C1 segment of cervical spinal cord (tissue), 14 donors: ENCODE results near the gene ATG14.
"Not testable (repeated sequence)": the region's sequence is repeated elsewhere in the genome, so short reads cannot be mapped to it uniquely, and the experiment has no call there.

ENCODE experiments used
- DNase-seq, 14 donors: peaks; one replicate each; lab custom pipeline; 2025; lab: John Stamatoyannopoulos, UW

The ATG14 gene

DNA sequence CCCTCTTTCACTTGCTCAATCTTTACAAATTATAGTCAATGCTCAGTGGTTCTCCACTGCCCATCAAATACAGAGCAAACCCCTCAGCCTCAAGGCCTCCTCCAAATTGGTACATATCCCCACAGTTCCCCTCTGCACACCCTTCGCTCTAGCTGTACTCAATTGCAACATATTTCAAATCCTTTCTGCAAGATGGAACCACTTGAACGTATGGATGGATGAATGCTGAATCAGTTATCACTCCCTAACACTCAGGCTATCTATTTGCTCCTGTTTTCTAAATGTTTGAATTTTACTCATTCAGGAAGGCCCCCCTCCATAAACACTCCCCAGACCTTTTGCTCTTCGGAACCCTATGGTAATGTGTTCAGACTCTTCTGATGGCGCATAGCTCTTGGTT is 24.5 kb downstream of the ATG14 start:
- DNase-seq, result no peak

GRCh38 chr14:55386037-55386808 is 25.4 kb downstream of the ATG14 start:
- DNase-seq, result no peak

GRCh38 chr14:55384536-55384935 is 27.1 kb downstream of the ATG14 start:
- no peak for DNase-seq

DNA sequence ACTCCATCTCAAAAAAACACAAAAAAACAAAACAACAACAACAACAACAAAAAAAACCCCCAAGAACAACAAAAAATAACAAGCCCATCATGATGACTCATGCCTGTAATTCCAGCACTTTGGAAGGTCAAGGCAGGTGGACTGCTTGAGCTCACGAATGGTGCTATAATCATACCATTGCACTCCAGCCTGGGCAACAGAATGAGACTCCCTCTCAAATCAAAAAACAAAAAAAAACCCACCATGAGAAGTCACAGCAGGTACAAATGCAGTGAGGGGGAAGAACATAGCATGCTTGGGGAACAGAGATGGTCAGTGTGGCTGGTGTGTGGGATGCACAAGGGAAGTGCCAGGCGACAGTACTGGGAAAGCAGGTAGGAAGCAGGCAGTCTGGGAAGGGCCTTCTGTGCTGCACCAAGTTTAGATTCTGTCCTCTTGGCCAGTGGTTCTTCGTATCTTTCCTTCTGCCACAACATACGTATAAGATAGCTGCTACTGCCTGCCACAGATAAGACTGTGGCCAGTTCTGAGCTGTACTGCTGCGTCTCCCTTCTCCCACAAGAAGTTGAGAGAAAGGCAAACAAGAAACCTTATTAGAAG is 28.0 kb downstream of the ATG14 start:
- no peak for DNase-seq

GRCh38 chr14:55383056-55383466 is 28.6 kb downstream of the ATG14 start:
- not testable (repeated sequence) for DNase-seq

DNA sequence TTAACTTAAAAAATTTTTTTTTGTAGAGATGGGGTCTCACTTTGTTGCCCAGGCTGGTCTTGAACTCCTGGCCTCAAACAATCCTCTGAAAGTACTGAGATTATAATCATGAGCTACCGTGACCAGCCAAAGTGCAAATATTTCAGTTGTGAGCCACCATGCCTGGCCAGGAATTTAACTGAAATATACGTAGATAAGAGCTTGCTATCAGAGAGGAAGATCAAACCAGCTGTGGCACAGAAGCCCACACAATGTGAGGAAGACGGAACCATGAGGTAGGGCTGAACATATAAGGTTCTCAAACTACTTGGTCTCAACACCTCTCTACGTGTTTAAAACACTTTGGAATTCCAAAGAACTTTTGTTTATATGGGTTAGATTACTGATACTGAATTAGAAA is 29.1 kb downstream of the ATG14 start:
- DNase-seq, result no peak

- no peak for DNase-seq
Measured at GRCh38 chr14:55381561-55381960, 30.1 kb downstream of the ATG14 start.

DNA sequence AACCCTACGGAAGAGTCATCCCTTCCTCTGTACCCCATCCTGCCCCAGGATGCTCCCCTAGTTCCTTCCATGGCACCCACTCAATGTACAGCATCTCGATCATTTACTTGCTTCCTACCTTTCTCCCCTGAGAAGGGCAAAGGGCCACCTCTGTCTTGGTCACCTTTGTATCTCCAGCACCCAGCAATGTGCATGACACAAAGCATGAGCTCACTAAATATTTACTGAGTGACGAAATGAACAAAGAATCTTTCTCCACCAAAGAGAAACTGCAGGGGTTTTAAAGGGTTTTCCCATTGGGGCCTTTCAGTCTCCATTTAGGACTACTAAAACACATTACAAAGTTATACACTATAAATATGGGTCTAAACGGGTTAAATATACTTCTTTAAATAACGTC is 30.6 kb downstream of the ATG14 start:
- no peak for DNase-seq

DNA sequence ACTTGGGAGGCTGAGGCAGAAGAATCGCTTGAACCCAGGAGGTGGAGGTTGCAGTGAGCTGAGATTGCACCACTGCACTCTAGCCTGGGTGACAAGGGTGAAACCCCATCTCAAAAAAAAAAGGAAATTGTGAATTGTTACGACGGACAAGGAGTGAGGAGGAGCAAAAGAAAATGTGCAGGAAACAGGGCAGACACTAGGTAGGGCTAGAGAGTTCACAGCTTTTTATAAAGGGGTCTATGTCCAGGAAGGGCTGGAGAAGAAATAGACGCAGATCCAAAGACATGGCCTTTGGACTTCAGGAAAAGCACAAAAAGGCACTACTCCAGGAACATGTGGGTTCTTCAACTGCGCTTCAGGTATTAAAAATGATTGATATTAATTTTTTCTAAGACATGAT is 34.4 kb downstream of the ATG14 start:
- no peak for DNase-seq

DNA sequence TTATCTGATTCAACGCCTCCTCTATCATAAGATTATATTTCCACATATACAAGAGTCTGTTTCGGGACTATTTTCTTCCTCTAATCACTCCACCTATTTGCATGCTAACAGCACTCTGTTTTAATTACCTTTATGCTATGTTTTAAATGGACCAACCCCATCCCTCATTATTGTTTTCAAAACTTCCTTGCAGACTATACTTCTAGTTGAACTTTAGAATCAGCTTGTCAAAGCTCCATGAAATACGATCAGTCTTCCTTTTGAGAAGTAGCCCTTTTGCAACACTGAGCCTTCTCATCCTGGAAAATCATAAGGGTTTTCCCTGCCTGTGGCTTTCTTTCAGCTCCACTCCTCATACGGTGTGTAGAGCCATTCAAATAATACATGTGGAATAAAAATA is 36.9 kb downstream of the ATG14 start:
- no peak for DNase-seq

GRCh38 chr14:55373784-55374705 is 37.6 kb downstream of the ATG14 start:
- no peak for DNase-seq

- no peak for DNase-seq
Measured at GRCh38 chr14:55372825-55373224, 38.8 kb downstream of the ATG14 start.

- DNase-seq, result no peak
Measured at GRCh38 chr14:55372423-55372822, 39.2 kb downstream of the ATG14 start.

DNA sequence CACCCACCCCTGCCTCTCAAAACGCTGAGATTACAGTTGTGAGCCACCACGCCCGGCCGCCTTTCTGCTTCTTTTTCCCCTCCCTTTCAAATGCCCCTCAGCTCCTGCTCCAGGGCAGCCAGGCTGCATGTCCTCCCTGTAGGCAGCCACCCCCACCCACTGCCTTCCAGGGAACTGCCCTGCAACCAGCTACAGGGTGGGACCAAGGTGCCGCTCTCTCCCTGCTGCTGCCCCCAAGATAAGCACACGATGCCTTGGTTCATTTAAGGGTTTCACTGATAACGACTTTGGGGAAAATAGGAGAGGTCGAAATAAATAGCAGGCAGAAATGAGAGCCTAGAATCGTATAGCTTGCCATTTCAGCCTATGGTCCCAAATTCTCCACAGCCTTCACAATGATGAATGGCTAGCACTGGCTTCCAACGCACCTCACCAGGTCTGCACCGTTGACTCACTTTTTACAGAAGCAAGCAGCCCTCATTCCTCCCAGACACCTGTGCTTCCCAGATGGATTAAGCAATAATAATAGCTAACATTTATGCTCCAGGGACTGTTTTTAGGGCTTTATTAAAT is 40.7 kb downstream of the ATG14 start:
- DNase-seq, result no peak

DNA sequence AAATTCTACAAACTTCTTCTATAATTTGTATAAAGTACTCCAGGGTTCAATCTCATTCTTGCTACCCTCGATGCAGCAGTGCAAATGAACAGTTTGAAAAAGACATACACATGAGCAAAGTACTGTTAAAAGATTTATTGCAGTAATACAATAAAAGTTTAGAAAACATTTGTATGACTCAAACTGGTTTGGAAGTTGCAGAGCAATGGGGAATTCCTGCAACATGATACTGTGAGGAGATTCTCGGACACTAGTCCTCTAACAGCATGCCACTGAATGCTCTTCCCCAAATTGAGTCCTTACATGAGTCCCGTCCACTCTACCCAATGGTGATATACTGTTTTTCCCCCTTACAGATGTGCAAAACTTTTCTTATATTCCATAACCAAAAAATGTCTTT is 45.4 kb downstream of the ATG14 start:
- no peak for DNase-seq

- no peak for DNase-seq
Measured at GRCh38 chr14:55361190-55361589, 50.4 kb downstream of the ATG14 start.

GRCh38 chr14:55359307-55359706 is 52.3 kb downstream of the ATG14 start:
- DNase-seq, result no peak

DNA sequence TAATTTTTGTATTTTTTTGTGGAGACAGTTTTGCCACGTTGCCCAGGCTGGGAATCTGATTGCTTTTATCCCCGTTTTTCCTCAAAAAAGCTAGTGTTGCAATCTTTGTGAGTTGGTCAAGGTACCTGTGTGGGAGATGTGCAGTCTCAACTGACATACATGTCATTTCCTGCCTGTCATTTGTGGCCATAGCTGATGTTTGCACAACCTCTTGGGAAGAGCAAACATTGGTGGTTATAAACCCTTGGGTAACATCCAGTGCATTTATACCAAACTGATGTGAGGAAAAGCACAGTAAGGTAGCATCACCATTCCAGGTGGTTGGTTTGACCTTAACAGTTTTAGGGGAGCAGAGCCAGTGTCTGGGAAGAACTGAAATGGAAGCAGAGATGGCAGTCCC is 54.7 kb downstream of the ATG14 start:
- DNase-seq, result no peak

- DNase-seq, result no peak
Measured at GRCh38 chr14:55355922-55356321, 55.7 kb downstream of the ATG14 start.

DNA sequence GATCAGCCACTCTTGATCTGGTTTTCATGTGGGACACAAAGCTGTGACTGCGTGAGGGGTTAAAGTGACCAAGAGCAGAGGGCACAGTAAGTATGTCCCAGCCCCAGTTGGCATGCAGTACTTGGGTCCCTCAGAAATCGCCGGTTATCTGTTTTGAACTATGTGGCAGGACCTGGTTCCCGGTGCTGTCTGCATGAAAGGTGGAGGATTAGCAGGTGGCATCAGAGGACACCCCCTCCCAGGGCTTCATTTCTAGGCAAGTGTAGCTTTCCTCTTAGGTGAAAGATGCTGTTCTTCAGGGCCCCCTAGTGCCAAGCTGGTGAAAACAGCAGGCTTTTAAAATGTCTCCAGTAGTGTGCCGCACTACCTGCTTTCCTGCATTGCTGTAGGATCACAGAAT is 57.1 kb downstream of the ATG14 start:
- DNase-seq, result peak in 8 of 14 donors; percentile 2 to 47 (median 10)

GRCh38 chr14:55353686-55354467 is 57.8 kb downstream of the ATG14 start:
- no peak for DNase-seq
